H1 (cell line): Measurements from ENCODE around the gene NEBL. TPM values are rescaled to one million over a fixed set of nuclear protein-coding genes. Genes with fewer than 3 reads are reported as not detected.

Experiments
- CTCF ChIA-PET: fragments of 300-600 bp; sonication (Branson Sonifier 250); formaldehyde crosslinking; loops from one replicate; lab custom pipeline; 2021; ENCODE audit not compliant: partially characterized antibody; lab: Charles Lee
- POLR2A ChIA-PET: fragments of 300-600 bp; sonication (Branson Sonifier 250); formaldehyde crosslinking; loops from one replicate; lab custom pipeline; 2021; ENCODE audit warnings: inconsistent platforms; ENCODE audit not compliant: partially characterized antibody; lab: Charles Lee
- DNase-seq, 2 experiments: peaks; one replicate each; pipeline versions ENCODE4 v3.0.0 to v3.0.0-alpha.2; 2010 to 2022; ENCODE audit warnings: low spot score in 2 of 2, low read depth in 1 of 2, mixed read lengths in 1 of 2
- FAIRE-seq: peaks from 2 replicates; lab custom pipeline; 2011; peaks lifted over from hg19 to GRCh38; lab: Jason Lieb, UNC
- H2AFZ ChIP-seq: 2 replicates; pipeline ENCODE4 v1.8.1; 2012; ENCODE audit warnings: low read length, inconsistent platforms
- H2AK5ac ChIP-seq: 2 replicates; pipeline ENCODE4 v1.6.1; 2013; ENCODE audit warnings: low read depth, low read length
- H2BK120ac ChIP-seq: replicated peaks from 2 replicates; pipeline ENCODE3; 2013; ENCODE audit warnings: low read depth, low read length, inconsistent platforms
- H2BK12ac ChIP-seq: 2 replicates; pipeline ENCODE4 v1.6.1; 2013; ENCODE audit warnings: low read depth, low read length
- H2BK15ac ChIP-seq: 2 replicates; pipeline ENCODE4 v1.6.1; 2013; ENCODE audit warnings: low read length
- H2BK20ac ChIP-seq: 2 replicates; pipeline ENCODE4 v1.6.1; 2013; ENCODE audit warnings: low read length
- H2BK5ac ChIP-seq: 2 replicates; pipeline ENCODE4 v1.6.1; 2013; ENCODE audit warnings: low read depth, low read length
- H3K14ac ChIP-seq: 2 replicates; pipeline ENCODE4 v1.6.1; 2013; ENCODE audit warnings: inconsistent platforms; ENCODE audit not compliant: insufficient read length
- H3K18ac ChIP-seq: 2 replicates; pipeline ENCODE4 v1.6.1; 2013; ENCODE audit warnings: low read length; ENCODE audit errors: extremely low read depth
- H3K23ac ChIP-seq: 2 replicates; pipeline ENCODE4 v1.6.1; 2013; ENCODE audit warnings: inconsistent platforms; ENCODE audit not compliant: insufficient read length
- H3K23me2 ChIP-seq: 2 replicates; pipeline ENCODE4 v1.6.1; 2013; ENCODE audit warnings: low read depth, low read length
- H3K27ac ChIP-seq: 2 replicates; pipeline ENCODE4 v1.6.1; 2011; ENCODE audit warnings: low read depth, low read length, inconsistent platforms
- H3K27me3 ChIP-seq, 4 experiments: replicated peaks in 1 of 4; 1 replicate in 1 of 4; 2 replicates in 3 of 4; pipeline versions ENCODE4 v1.6.1 to v1.8.1; 2011 to 2013; ENCODE audit warnings: low read length in 3 of 4, mild to moderate bottlenecking in 3 of 4, inconsistent platforms in 2 of 4, mixed read lengths in 2 of 4, moderate library complexity in 1 of 4; ENCODE audit not compliant: control insufficient read depth in 3 of 4, insufficient read depth in 3 of 4; ENCODE audit errors: extremely low read depth in 1 of 4
- H3K36me3 ChIP-seq, 4 experiments: 2 replicates each; pipeline versions ENCODE4 v1.6.1 to v1.8.1; 2011 to 2013; ENCODE audit warnings: mild to moderate bottlenecking in 4 of 4, low read length in 3 of 4, moderate library complexity in 2 of 4, control low read depth in 1 of 4, inconsistent platforms in 1 of 4; ENCODE audit not compliant: insufficient read depth in 4 of 4, control insufficient read depth in 2 of 4
- H3K4ac ChIP-seq: replicated peaks from 2 replicates; pipeline ENCODE3; 2013; ENCODE audit warnings: low read length, low read depth, mixed read lengths, inconsistent platforms; ENCODE audit not compliant: insufficient read length
- H3K4me1 ChIP-seq, 4 experiments: replicated peaks in 1 of 4; 1 replicate in 1 of 4; 2 replicates in 3 of 4; pipeline versions ENCODE4 v1.6.1 to v1.8.1; 2011 to 2013; ENCODE audit warnings: low read length in 3 of 4, inconsistent platforms in 2 of 4, mixed read lengths in 1 of 4; ENCODE audit not compliant: insufficient read depth in 4 of 4, control insufficient read depth in 3 of 4
- H3K4me2 ChIP-seq, 2 experiments: 2 replicates each; pipeline versions ENCODE4 v1.6.1 to v1.8.1; 2011 to 2013; ENCODE audit warnings: low read depth in 2 of 2, low read length in 2 of 2, control low read depth in 1 of 2, inconsistent platforms in 1 of 2, mild to moderate bottlenecking in 1 of 2; ENCODE audit not compliant: insufficient read depth in 1 of 2
- H3K4me3 ChIP-seq, 4 experiments: fragments of 200-600, 300-600 bp in 1 of 4; sonication (generic), shearing (Covaris generic), sonication (Bioruptor Twin) in 1 of 4; 2 replicates each; pipeline versions ENCODE4 v1.5.1 to v1.8.1; 2011 to 2016; ENCODE audit warnings: low read length in 4 of 4, low read depth in 3 of 4, control low read depth in 2 of 4, inconsistent platforms in 2 of 4, mild to moderate bottlenecking in 2 of 4, mixed read lengths in 1 of 4, moderate library complexity in 1 of 4; ENCODE audit not compliant: insufficient read depth in 2 of 4; ENCODE audit errors: extremely low read depth in 1 of 4
- H3K56ac ChIP-seq: replicated peaks from 2 replicates; pipeline ENCODE3; 2013; ENCODE audit warnings: low read depth, mild to moderate bottlenecking, mixed read lengths, low read length, inconsistent platforms; ENCODE audit not compliant: insufficient read length
- H3K79me1 ChIP-seq: 2 replicates; pipeline ENCODE4 v1.6.1; 2013; ENCODE audit warnings: low read depth, low read length, control low read depth
- H3K79me2 ChIP-seq, 2 experiments: 2 replicates each; pipeline versions ENCODE4 v1.6.1 to v1.8.1; 2012 to 2013; ENCODE audit warnings: low read length in 2 of 2, mild to moderate bottlenecking in 2 of 2, inconsistent platforms in 1 of 2; ENCODE audit not compliant: insufficient read depth in 2 of 2, control insufficient read depth in 1 of 2
- H3K9ac ChIP-seq, 4 experiments: replicated peaks in 1 of 4; 1 replicate in 1 of 4; 2 replicates in 3 of 4; pipeline versions ENCODE4 v1.6.1 to v1.8.1; 2011 to 2013; ENCODE audit warnings: low read depth in 3 of 4, low read length in 3 of 4, control low read depth in 2 of 4, mild to moderate bottlenecking in 2 of 4, moderate library complexity in 2 of 4, inconsistent platforms in 1 of 4; ENCODE audit errors: extremely low read depth in 1 of 4
- H3K9me3 ChIP-seq, 2 experiments: 2 replicates each; pipeline versions ENCODE4 v1.6.1 to v1.8.1; 2012 to 2013; ENCODE audit warnings: mild to moderate bottlenecking in 2 of 2, moderate library complexity in 2 of 2, control low read depth in 1 of 2, inconsistent platforms in 1 of 2, low read depth in 1 of 2, low read length in 1 of 2, mixed read lengths in 1 of 2; ENCODE audit not compliant: insufficient read depth in 2 of 2
- H4K20me1 ChIP-seq, 2 experiments: replicated peaks in 1 of 2; 2 replicates each; pipeline versions ENCODE3 to v1.8.1; 2011 to 2013; ENCODE audit warnings: inconsistent platforms in 2 of 2, low read length in 2 of 2, mild to moderate bottlenecking in 1 of 2; ENCODE audit not compliant: insufficient read depth in 2 of 2, control insufficient read depth in 1 of 2
- H4K5ac ChIP-seq: 2 replicates; pipeline ENCODE4 v1.6.1; 2013; ENCODE audit warnings: low read length, low read depth, mixed read lengths, inconsistent platforms; ENCODE audit not compliant: insufficient read length
- H4K8ac ChIP-seq: 2 replicates; pipeline ENCODE4 v1.8.0; 2013; ENCODE audit warnings: mild to moderate bottlenecking, moderate library complexity, low read length, inconsistent platforms; ENCODE audit not compliant: insufficient read depth; ENCODE audit errors: extremely low read depth
- H4K91ac ChIP-seq: replicated peaks from 2 replicates; pipeline ENCODE3; 2013; ENCODE audit warnings: low read length, mixed read lengths, inconsistent platforms; ENCODE audit not compliant: insufficient read length
- CTBP2 ChIP-seq: IDR thresholded peaks from 2 replicates; pipeline ENCODE4 v1.7.0; 2011; ENCODE audit warnings: borderline replicate concordance, mild to moderate bottlenecking, moderate library complexity, mixed read lengths, low read length; ENCODE audit not compliant: insufficient read depth, insufficient read length
- EP300 ChIP-seq, 2 experiments: IDR thresholded peaks; 1 replicate in 1 of 2; 2 replicates in 1 of 2; pipeline ENCODE4 v1.6.1; 2011 to 2012; ENCODE audit warnings: low read depth in 2 of 2, low read length in 2 of 2, mild to moderate bottlenecking in 2 of 2, borderline replicate concordance in 1 of 2, inconsistent platforms in 1 of 2, moderate library complexity in 1 of 2
- NANOG ChIP-seq: IDR thresholded peaks from 2 replicates; pipeline ENCODE4 v1.6.1; 2011; ENCODE audit warnings: low read length, low read depth, mild to moderate bottlenecking, inconsistent platforms; ENCODE audit not compliant: insufficient read depth, poor library complexity, severe bottlenecking
- POLR2AphosphoS5 ChIP-seq: IDR thresholded peaks from 2 replicates; pipeline ENCODE4 v1.6.1; 2011; ENCODE audit warnings: low read depth, low read length
- RAD21 ChIP-seq, 2 experiments: IDR thresholded peaks in 1 of 2; conservative IDR thresholded peaks in 1 of 2; 2 replicates each; pipeline ENCODE4 v1.6.1; 2011; ENCODE audit warnings: low read depth in 2 of 2, low read length in 2 of 2, improper control_type of control experiment in 1 of 2, inconsistent platforms in 1 of 2, mild to moderate bottlenecking in 1 of 2, moderate library complexity in 1 of 2
- WGBS, 2 experiments: shearing (Covaris generic) in 1 of 2; methylation state at CpG; one replicate each; pipeline versions ENCODE4 v1.1.6 to v1.1.7; 2013 to 2015; ENCODE audit warnings: low lambda C conversion rate in 2 of 2, mixed read lengths in 2 of 2, inconsistent platforms in 1 of 2, low coverage in 1 of 2, missing lambda C conversion rate in 1 of 2; ENCODE audit not compliant: insufficient replicate concordance in 2 of 2, insufficient coverage in 1 of 2, insufficient read length in 1 of 2; ENCODE audit errors: extremely low coverage in 1 of 2, missing lambda C conversion rate in 1 of 2; 5-methylcytosine and 5-hydroxymethylcytosine counted together
- polyA plus RNA-seq, 7 experiments: library from polyadenylated mRNA; depleted of rRNA in 3 of 7; stranded (reverse) in 5 of 7; unstranded in 2 of 7; fragments of >200 nt in 5 of 7; fragments of 200-250 nt in 2 of 7; gene quantifications; 1 replicate in 5 of 7; 2 replicates in 1 of 7; 4 replicates in 1 of 7; pipeline versions ENCODE4 v1.2.1 to v1.2.3, GENCODE V29; 2011 to 2013; ENCODE audit warnings: missing spikeins in 2 of 7, mixed read lengths in 2 of 7
- total RNA-seq: library from RNA; stranded (reverse); fragmentation: NEBNext Ultra II Directional; extraction: Animal tissue kit (Norgen Biotek cat#: 25700); gene quantifications from 2 replicates; pipeline ENCODE4 v1.2.1, GENCODE V29; 2021

NEBL gene
- total and polyA plus RNA-seq, 2 of the 8 experiments (the other 6 are each of a cell fraction or from before 2014, with no cell fraction given) = 7.5 to 10.5 TPM

- no peak overlapping the region for H3K18ac ChIP-seq
- no peak for TF ChIP-seq RAD21 (IDR thresholded peaks at IDR 0.05 in 1 of 2, conservative IDR thresholded peaks at IDR 0.05 in 1 of 2; ENCODE audit: low read depth in 2 of 2, low read length in 2 of 2)
- TF ChIP-seq POLR2AphosphoS5 = no peak
- no peak for TF ChIP-seq NANOG
- TF ChIP-seq CTBP2 = no peak
- TF ChIP-seq EP300 (IDR thresholded peaks at IDR 0.05; ENCODE audit: borderline replicate concordance in 1 of 2, low read depth in 2 of 2, low read length in 2 of 2) = no peak
Measured at GRCh38 chr10:20920061-20920460, 22.9 kb upstream of the NEBL start.

More at GRCh38 chr10:20920061-20920460, 22.9 kb upstream of the NEBL start:
- H3K79me2 ChIP-seq = no peaks in the 10 kb centered on the region
- WGBS, 2 experiments = 91% methylated on average over 2 of the region's 2 CpGs; no CpG with 5 or more reads in 1 of the 2 experiments
- H3K56ac ChIP-seq = no peak overlapping the region
- ChIA-PET CTCF (no interaction called here), POLR2A (no interaction called here)
- no peak overlapping the region for H2BK15ac ChIP-seq
- no peak overlapping the region for H3K23ac ChIP-seq
- no peak overlapping the region for H2BK120ac ChIP-seq
- H3K4me2 ChIP-seq = no peak overlapping the region
- H3K4me1 ChIP-seq = no peaks in the 10 kb centered on the region
- FAIRE-seq = no peak
- peaks cover 0 to 1% of the 10 kb centered on the region in 2 experiments for H4K20me1 ChIP-seq
- H2BK5ac ChIP-seq = no peak overlapping the region
- DNase-seq = no peak
- H3K4me3 ChIP-seq = no peak overlapping the region
- no peaks in the 10 kb centered on the region for H3K79me1 ChIP-seq
- H3K14ac ChIP-seq = no peak overlapping the region
- no peak overlapping the region for H2AK5ac ChIP-seq
- no peak overlapping the region for H3K27ac ChIP-seq
- no peak overlapping the region for H2BK20ac ChIP-seq
- no peaks in the 10 kb centered on the region for H3K9me3 ChIP-seq
- H3K36me3 ChIP-seq = no peaks in the 10 kb centered on the region
- H3K9ac ChIP-seq = no peak overlapping the region
- H4K91ac ChIP-seq = no peak overlapping the region
- H4K8ac ChIP-seq = no peak overlapping the region
- no peak overlapping the region for H2BK12ac ChIP-seq
- H3K23me2 ChIP-seq = no peaks in the 10 kb centered on the region
- no peaks in the 10 kb centered on the region for H3K27me3 ChIP-seq
- H4K5ac ChIP-seq = no peak overlapping the region
- no peak overlapping the region for H2AFZ ChIP-seq
- no peak overlapping the region for H3K4ac ChIP-seq
